Measurements from ENCODE around the gene KLHDC9. TPM values are rescaled to one million over a fixed set of nuclear protein-coding genes. Genes with fewer than 3 reads are reported as not detected.
"Not testable (repeated sequence)": the region's sequence is repeated elsewhere in the genome, so short reads cannot be mapped to it uniquely, and the experiment has no call there.

KLHDC9 gene
- total RNA-seq, 1 donor from 2014 or later = 5.3 TPM

- no peak for DNase-seq (ENCODE audit: extremely low read depth, low read depth, low spot score)
Measured at GRCh38 chr1:161092621-161093028, 5.5 kb upstream of the KLHDC9 start.

DNA sequence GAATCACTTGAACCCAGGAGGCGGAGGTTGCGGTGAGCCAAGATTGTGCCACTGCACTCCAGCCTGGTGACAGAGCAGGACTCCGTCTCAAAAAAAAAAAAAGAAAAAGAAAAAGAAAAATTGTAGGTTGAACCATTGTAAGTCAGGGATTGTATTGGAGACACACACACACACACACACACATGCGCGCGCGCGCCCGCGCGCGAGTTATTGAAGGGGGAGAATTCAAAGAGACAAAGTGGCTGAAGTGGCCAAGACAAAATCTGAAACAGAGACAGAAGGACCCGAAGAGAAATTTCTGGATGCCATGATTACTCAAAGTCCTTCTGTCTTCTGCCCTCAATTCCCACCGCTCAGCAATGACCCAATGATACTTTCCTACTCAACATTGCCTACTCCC, 3.7 kb upstream of the KLHDC9 start:
- DNase-seq (ENCODE audit: extremely low read depth, low read depth, low spot score) = no peak

DNA sequence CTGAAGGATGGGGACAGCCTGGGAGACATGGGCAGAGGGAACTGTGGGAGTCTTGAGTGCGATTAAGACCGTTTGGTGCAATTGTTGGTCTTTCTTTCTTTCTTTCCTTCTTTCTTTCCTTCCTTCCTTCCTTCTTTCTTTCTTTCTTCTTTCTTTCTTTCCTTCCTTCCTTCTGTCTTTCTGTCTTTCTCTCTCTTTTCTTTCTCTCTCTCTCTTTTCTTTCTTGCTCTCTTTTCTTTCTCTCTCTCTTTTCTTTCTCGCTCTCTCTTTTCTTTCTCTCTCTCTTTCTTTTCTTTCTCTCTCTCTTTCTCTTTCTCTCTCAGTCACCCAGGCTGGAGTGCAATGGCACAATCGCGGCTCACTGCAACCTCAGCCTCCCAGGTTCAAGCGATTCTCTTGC, 2.9 kb upstream of the KLHDC9 start:
- no peak for DNase-seq (ENCODE audit: extremely low read depth, low read depth, low spot score)

DNA sequence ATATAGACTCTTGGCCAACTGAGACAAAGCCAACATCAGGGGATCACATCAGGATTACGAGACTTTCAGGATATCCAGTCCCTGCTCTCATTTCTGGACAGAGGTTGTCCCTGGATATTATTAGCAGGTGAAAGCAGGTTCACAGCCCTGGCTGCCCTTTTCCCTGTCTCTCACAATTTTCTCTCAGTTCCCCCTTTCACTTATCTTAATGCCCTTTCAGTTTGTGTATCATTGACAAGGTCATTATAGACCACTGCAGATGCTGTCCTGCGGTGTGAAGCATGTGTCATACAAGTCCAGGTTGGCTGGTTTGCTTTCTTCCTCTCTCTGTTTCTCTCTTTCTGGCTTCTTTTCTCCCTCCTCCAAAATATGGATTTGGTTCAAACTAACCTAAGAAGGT, 2.1 kb upstream of the KLHDC9 start:
- no peak for DNase-seq (ENCODE audit: extremely low read depth, low read depth, low spot score)

DNA sequence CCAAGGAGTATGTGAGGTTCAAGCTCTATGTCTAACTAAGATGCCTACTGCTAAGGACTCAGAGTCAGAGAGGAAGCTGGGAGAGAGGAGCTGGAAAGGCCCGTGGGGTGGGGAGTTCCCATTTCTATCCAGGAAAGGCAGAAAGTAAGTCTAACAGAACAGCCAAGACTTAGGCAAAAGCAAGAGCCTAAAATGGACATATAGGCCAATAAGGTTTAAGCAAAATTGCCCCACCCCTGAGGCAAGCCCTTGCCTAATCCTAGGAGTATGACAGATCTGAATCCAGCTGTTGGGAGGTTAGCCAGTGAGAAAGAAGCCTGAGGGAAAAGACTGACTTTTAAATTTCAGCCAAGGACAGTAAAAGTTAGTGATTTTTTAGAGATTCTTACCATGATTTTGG, 1.6 kb upstream of the KLHDC9 start:
- DNase-seq (ENCODE audit: extremely low read depth, low read depth, low spot score) = no peak

GRCh38 chr1:161099090-161099802, 1.1 kb downstream of the KLHDC9 start:
- no peak for DNase-seq (ENCODE audit: extremely low read depth, low read depth, low spot score)

- DNase-seq (ENCODE audit: extremely low read depth, low read depth, low spot score) = no peak
Measured at GRCh38 chr1:161100556-161100955, 2.4 kb downstream of the KLHDC9 start.

DNA sequence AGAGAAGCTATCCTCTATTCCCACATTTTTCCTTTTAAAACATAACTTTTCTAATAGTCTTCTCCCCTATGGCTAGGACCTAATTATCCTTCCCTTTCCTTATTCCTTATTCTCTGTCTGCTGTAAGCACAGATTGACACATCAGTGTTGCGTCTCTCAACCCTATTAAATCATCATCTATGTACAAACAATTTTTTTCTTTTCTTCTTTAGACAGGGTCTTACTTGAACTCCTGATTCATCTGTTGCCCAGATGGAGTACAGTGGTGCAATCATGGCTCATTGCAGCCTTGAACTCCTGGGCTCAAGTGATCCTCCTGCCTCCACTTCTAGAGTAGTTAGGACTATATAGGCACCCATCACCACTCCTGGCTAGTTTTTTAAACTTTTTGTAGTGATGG, 8.3 kb downstream of the KLHDC9 start:
- no peak for DNase-seq (ENCODE audit: extremely low read depth, low read depth, low spot score)

- DNase-seq (ENCODE audit: extremely low read depth, low read depth, low spot score) = no peak
Measured at GRCh38 chr1:161111117-161111516, 13.0 kb downstream of the KLHDC9 start.

- DNase-seq (ENCODE audit: extremely low read depth, low read depth, low spot score) = no peak
Measured at GRCh38 chr1:161111527-161111926, 13.4 kb downstream of the KLHDC9 start.

DNA sequence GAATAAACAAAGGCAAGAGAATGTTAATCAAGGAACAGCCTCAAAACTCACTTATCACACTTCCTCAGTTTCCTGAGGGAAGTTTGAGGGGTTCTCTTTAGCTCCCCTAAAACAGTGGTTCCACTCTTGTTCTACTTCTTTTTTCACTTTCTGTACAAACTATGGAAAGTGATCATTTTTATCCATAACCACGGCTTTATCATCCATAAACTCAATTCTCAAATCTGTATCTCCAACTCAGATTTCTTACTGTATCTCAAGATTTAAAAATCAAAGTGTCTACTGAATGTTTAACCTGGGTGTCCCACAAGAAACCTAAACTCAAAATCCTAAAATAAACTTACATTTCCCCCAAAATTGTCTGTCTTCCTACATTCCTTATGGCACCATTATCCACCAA, 15.8 kb downstream of the KLHDC9 start:
- no peak for DNase-seq (ENCODE audit: extremely low read depth, low read depth, low spot score)

DNA sequence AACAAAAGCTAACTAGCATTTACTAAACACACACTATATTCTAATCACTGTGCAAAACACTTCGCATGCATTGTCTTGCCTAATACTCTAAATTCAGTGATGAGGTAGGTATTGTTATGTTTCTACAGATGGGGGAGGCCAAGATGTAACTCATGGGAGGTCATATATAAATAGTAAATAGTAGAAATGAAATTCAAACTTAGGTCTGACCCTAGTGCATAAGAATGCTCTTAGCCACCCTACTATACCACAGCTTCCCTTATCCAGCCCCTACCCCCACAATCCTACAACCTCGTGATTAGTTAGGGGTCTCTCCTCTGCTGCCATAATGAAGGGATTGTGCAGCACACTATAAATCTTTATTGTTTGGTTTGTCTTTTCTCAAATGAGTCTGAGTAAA, 16.4 kb downstream of the KLHDC9 start:
- no peak for DNase-seq (ENCODE audit: extremely low read depth, low read depth, low spot score)

DNA sequence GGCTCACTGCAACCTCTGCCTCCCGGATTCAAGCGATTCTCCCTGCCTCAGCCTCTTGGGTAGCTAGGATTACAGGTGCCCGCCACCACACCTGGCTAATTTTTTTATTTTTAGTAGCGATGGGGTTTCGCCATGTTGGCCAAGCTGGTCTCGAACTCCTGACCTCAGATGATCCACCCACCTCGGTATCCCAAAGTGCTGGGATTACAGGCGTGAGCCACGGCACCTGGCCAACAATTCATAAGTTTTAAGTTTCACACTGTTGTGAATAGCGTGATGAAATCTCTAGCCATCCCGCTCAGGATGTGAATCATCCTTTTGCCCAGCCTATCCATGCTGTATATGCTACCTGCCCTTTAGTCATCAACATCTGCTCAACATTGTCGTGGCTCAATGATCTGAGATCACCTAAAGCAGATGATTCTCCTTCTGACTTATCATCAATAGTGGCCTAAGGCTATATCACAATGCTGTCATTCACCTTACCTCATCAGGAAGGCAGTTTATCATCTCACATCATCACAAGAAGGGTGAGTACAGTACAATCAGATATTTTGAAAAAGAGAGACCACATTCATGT, 17.1 kb downstream of the KLHDC9 start:
- peak; percentile 75 for DNase-seq (ENCODE audit: extremely low read depth, low read depth, low spot score)

DNA sequence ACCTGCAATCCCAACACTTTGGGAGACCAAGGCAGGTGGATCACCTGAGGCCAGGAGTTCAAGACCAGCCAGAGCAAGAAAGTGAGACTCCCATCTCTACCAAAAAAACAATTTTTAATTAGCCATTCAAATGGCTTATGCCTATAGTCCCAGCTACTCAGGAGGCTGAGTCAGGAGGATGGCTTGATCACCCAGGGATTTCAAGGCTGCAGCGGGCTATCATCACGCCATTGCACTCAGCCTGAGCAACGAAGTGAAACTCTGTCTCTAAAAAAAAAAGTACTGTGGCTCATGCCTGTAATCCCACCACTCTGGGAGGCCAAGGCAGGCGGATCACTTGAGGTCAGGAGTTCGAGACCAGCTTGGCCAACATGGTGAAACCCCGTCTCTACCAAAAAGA, 17.8 kb downstream of the KLHDC9 start:
- DNase-seq (ENCODE audit: extremely low read depth, low read depth, low spot score) = not testable (repeated sequence)

DNA sequence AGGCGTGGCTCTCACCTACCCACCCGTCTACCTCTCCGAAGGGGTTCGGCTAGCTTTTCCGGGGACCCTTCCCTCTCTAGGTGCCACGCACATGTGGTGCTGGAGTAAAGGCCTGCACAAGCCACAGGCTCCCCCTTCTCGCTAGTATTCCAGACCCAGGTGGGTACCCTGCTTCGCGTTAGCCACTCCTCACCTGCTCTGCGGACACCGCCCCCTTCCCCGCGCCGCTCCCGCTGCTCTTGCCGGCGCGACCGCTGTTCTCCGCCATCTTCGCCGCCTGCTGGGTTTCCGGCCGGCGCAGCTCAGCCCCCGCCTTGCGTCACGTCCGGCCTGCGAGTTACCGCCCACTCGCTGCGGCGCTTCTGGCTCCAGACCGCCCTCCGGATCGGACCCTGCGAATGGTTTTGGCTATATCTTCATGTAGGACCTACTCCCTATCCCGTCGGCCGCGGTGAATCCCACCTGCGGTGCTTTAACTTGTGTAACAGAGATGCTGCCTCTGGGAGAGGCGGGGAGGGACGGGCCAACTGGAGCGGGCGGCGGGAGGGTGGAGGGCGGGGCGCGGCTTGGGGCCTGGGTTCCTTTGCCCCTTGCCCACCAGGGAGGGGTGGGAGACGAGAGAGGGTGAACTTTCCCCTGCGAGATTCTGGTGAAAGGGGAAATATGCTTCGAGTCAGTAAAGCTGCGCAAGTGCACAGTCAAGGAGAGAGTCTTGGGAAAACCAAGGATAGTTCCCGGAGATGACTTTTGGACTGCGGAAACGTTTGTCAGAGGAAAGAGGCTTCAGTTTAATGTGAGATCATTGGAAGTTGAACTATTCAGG, 19.8 kb downstream of the KLHDC9 start, which contains the start of the genes NIT1 and PFDN2:
Gene NIT1, plus strand, starts transcription at position 347 of the 823 bp plus-strand sequence. Its CDS starts 72 bp downstream, at position 419.
Gene PFDN2, minus strand, starts transcription at position 279 of the 823 bp plus-strand sequence. Its CDS starts 11 bp downstream, at position 268.
- DNase-seq (ENCODE audit: extremely low read depth, low read depth, low spot score) = no peak

- DNase-seq (ENCODE audit: extremely low read depth, low read depth, low spot score) = no peak
Measured at GRCh38 chr1:161119092-161119903, 21.1 kb downstream of the KLHDC9 start.

- no peak for DNase-seq (ENCODE audit: extremely low read depth, low read depth, low spot score)
Measured at GRCh38 chr1:161121042-161121650, 23.0 kb downstream of the KLHDC9 start.

GRCh38 chr1:161121834-161122233, 23.7 kb downstream of the KLHDC9 start:
- DNase-seq (ENCODE audit: extremely low read depth, low read depth, low spot score) = no peak

DNA sequence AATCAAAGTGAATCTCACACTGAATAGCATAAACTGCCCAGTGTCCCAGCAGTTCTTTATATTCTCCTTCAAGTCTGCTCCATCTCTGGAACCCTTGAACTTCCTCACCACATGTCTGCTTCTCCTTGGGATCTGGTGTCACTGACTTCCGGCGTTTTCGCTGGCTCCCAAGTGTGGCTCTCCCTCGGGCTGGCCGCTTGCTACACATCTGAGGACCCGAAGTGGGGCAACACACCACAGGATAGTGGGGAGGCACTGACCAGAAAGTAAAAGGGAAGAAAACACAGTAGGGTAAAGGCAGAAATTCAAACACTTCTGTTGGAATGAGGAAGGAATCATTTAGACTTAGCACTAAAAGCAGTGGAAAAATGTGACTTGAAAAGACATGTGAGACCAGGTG, 24.8 kb downstream of the KLHDC9 start:
- no peak for DNase-seq (ENCODE audit: extremely low read depth, low read depth, low spot score)

DNA sequence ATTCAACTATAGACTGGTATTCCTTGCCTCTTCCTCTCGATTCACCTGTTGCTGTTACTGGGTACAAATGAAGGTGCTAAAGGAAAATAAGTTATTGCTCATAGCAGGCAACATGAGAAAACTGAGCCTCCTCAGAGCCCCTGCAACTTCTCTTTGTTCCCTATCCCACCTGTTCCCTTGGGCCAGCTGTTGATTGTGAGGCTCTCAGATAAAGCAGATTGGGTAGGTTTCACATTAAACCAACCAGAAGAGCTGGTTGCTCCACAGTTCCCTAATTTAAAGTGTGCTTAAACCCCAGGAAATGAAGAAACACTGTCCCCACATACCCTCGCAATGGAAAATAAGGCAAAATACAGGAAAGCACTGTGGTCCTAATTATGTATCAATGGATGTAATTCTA, 29.5 kb downstream of the KLHDC9 start:
- no peak for DNase-seq (ENCODE audit: extremely low read depth, low read depth, low spot score)
